Gastroesophageal sphincter (tissue), 4 donors: ENCODE data around the gene RNF145. TPM values are rescaled to one million over a fixed set of nuclear protein-coding genes. Genes with fewer than 3 reads are reported as not detected.

Experiments
- ATAC-seq: fragments of 150-250 bp; one replicate; pipeline ENCODE4 v1.9.1; 2016; ENCODE audit warnings: mild to moderate bottlenecking, moderate library complexity
- H3K27ac ChIP-seq, 4 donors: fragments of 200-600 bp; sonication (generic) in 3 of 4; 1 replicate in 3 of 4; 2 replicates in 1 of 4; pipeline ENCODE4 v1.5.1; 2016 to 2019
- H3K27me3 ChIP-seq: fragments of 200-600 bp; sonication (generic); one replicate; pipeline ENCODE4 v1.5.1; 2019
- H3K36me3 ChIP-seq, 2 donors: fragments of 200-600 bp; sonication (generic); one replicate each; pipeline ENCODE4 v1.5.1; 2019; ENCODE audit warnings: control low read depth in 1 of 2
- H3K4me1 ChIP-seq, 3 donors: fragments of 200-600 bp; sonication (generic); 1 replicate in 2 of 3; 2 replicates in 1 of 3; pipeline ENCODE4 v1.5.1; 2016 to 2019; ENCODE audit warnings: control low read depth in 2 of 3
- H3K4me3 ChIP-seq, 2 donors: fragments of 200-600 bp; sonication (generic); one replicate each; pipeline ENCODE4 v1.5.1; 2019; ENCODE audit warnings: mild to moderate bottlenecking in 1 of 2, moderate library complexity in 1 of 2
- H3K9me3 ChIP-seq, 3 donors: fragments of 200-600 bp; sonication (generic); one replicate each; pipeline ENCODE4 v1.5.1; 2017 to 2019; ENCODE audit warnings: control low read depth in 2 of 3
- CTCF ChIP-seq, 4 experiments: fragments of 200-600 bp in 2 of 4; fragments of 450-650 bp in 2 of 4; sonication (generic) in 1 of 4; IDR thresholded peaks; one replicate each; pipeline ENCODE4 v1.5.1; 2017 to 2019; ENCODE audit warnings: antibody characterized with exemption in 4 of 4, mild to moderate bottlenecking in 2 of 4, moderate library complexity in 2 of 4
- EP300 ChIP-seq: sonication (generic); formaldehyde crosslinking; IDR thresholded peaks from one replicate; pipeline ENCODE4 v1.6.1; 2017; ENCODE audit warnings: antibody characterized with exemption, mild to moderate bottlenecking
- POLR2A ChIP-seq, 2 donors: fragments of 450-650 bp; IDR thresholded peaks; one replicate each; pipeline ENCODE4 v1.6.1; 2017; ENCODE audit warnings: antibody characterized with exemption in 2 of 2, mild to moderate bottlenecking in 2 of 2, moderate library complexity in 1 of 2
- POLR2AphosphoS5 ChIP-seq: sonication (generic); formaldehyde crosslinking; IDR thresholded peaks from one replicate; pipeline ENCODE4 v1.6.1; 2017; ENCODE audit warnings: antibody characterized with exemption
- WGBS, 2 donors: methylation state at CpG; one replicate each; pipeline ENCODE4 v1.1.5; 2018; ENCODE audit warnings: low coverage in 1 of 2; 5-methylcytosine and 5-hydroxymethylcytosine counted together
- total RNA-seq, 4 donors: library from RNA; depleted of rRNA; stranded (reverse); fragments of >200 nt; gene quantifications; one replicate each; pipeline ENCODE4 v1.1.0, GENCODE V29; 2016

The RNF145 gene
- total RNA-seq, 4 donors from 2014 or later: 39.3 to 89.4 (median 68.7) TPM

GRCh38 chr5:159207686-159208513 is 1.5 kb downstream of the RNF145 start:
- Histone ChIP-seq H3K4me1 (peaks cover 12 to 53% (median 17%) of the 10 kb centered on the region in 3 donors), H3K27ac (peak overlapping the region; percentile 81 to 98 (median 94)), H3K36me3 (no peaks in the 10 kb centered on the region), H3K9me3 (no peaks in the 10 kb centered on the region), H3K27me3 (no peaks in the 10 kb centered on the region), H3K4me3 (peak overlapping the region; percentile 88)
- TF ChIP-seq CTCF (IDR thresholded peaks at IDR 0.05) (peak in 1 of 4 experiments; percentile 8), POLR2AphosphoS5 (peak; percentile 73), POLR2A (IDR thresholded peaks at IDR 0.05) (peak; percentile 49 to 54), EP300 (no peak)
- ATAC-seq: peak; percentile 62
- WGBS, 2 donors: 0 to 1% methylated on average over 10 to 13 of the region's 35 CpGs

GRCh38 chr5:159207222-159207685 is 2.1 kb downstream of the RNF145 start:
- peaks cover 12 to 59% (median 17%) of the 10 kb centered on the region in 3 donors for H3K4me1 ChIP-seq
- H3K27me3 ChIP-seq: no peaks in the 10 kb centered on the region
- no peaks in the 10 kb centered on the region for H3K36me3 ChIP-seq
- TF ChIP-seq POLR2A (IDR thresholded peaks at IDR 0.05) (no peak), CTCF (IDR thresholded peaks at IDR 0.05) (no peak), EP300 (no peak), POLR2AphosphoS5 (no peak)
- peak overlapping the region; percentile 88 for H3K4me3 ChIP-seq
- ATAC-seq: no peak
- WGBS, 2 donors: 5 to 6% methylated on average over 5 of the region's 5 CpGs
- H3K27ac ChIP-seq: peak overlapping the region; percentile 81 to 98 (median 94)
- no peaks in the 10 kb centered on the region for H3K9me3 ChIP-seq

GRCh38 chr5:159206818-159207217 is 2.5 kb downstream of the RNF145 start:
- peak overlapping the region; percentile 81 to 98 (median 94) for H3K27ac ChIP-seq
- no peaks in the 10 kb centered on the region for H3K9me3 ChIP-seq
- H3K4me1 ChIP-seq: peaks cover 12 to 63% (median 17%) of the 10 kb centered on the region in 3 donors
- TF ChIP-seq POLR2AphosphoS5 (no peak), EP300 (no peak), CTCF (IDR thresholded peaks at IDR 0.05) (no peak), POLR2A (IDR thresholded peaks at IDR 0.05) (no peak)
- no peaks in the 10 kb centered on the region for H3K27me3 ChIP-seq
- peak overlapping the region; percentile 88 for H3K4me3 ChIP-seq
- 17 to 20% methylated on average over 2 of the region's 2 CpGs for WGBS, 2 donors
- no peak for ATAC-seq
- no peaks in the 10 kb centered on the region for H3K36me3 ChIP-seq

DNA sequence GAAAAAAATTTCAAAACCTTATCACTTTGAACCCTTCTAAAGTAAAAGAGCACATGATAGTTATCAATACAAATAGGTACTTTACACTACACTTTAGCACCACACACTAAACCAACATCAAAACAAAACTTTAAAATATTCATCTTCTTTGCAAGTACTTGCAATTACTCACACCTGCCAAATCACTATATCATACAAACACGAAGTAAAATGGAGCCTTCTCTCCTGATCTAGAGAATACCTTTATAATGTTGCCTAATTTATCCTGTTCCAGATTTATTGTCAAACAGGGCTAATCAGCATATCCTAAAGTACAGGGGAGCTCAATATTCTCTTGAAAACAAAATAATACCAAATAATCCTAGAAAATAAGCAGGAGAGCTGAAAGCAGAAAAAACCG is 3.0 kb downstream of the RNF145 start:
- H3K9me3 ChIP-seq: no peaks in the 10 kb centered on the region
- peaks cover 12 to 67% (median 17%) of the 10 kb centered on the region in 3 donors for H3K4me1 ChIP-seq
- peak overlapping the region; percentile 81 to 98 (median 94) for H3K27ac ChIP-seq
- WGBS, 2 donors: 10 to 16% methylated on average over 2 of the region's 2 CpGs
- H3K4me3 ChIP-seq: peak overlapping the region; percentile 88
- no peaks in the 10 kb centered on the region for H3K27me3 ChIP-seq
- no peak for ATAC-seq
- no peaks in the 10 kb centered on the region for H3K36me3 ChIP-seq
- TF ChIP-seq CTCF (IDR thresholded peaks at IDR 0.05) (no peak), POLR2AphosphoS5 (no peak), EP300 (no peak), POLR2A (IDR thresholded peaks at IDR 0.05) (no peak)

GRCh38 chr5:159203351-159203750 is 6.0 kb downstream of the RNF145 start:
- no peak for TF ChIP-seq CTCF (IDR thresholded peaks at IDR 0.05)
- no peak for TF ChIP-seq POLR2A (IDR thresholded peaks at IDR 0.05)
- TF ChIP-seq POLR2AphosphoS5: no peak
- TF ChIP-seq EP300: no peak
- H3K27me3 ChIP-seq: no peaks in the 10 kb centered on the region
- peak overlapping the region in 1 of 4 donors; percentile 5 for H3K27ac ChIP-seq
- H3K9me3 ChIP-seq: no peaks in the 10 kb centered on the region
- H3K4me1 ChIP-seq: peaks cover 8 to 69% (median 17%) of the 10 kb centered on the region in 3 donors
- peaks cover 0 to 2% of the 10 kb centered on the region in 2 donors for H3K36me3 ChIP-seq
- no peak overlapping the region for H3K4me3 ChIP-seq
- ATAC-seq: no peak
- WGBS, 2 donors: 47 to 55% methylated on average over 2 of the region's 2 CpGs
